GM12873 (cell line): ENCODE results near the gene TDRD6.

ENCODE experiments used
- TF ChIP-seq, protein P1 (sequence below): IDR thresholded peaks from 2 replicates; pipeline ENCODE4 v1.5.1; 2012; ENCODE audit warnings: low read depth, mild to moderate bottlenecking, moderate library complexity, low read length, control low read depth; ENCODE audit not compliant: insufficient read depth; ENCODE audit errors: missing control alignments

Gene TDRD6

GRCh38 chr6:46661483-46661882 is 26.2 kb upstream of the TDRD6 start:
- TF ChIP-seq, protein P1, sequence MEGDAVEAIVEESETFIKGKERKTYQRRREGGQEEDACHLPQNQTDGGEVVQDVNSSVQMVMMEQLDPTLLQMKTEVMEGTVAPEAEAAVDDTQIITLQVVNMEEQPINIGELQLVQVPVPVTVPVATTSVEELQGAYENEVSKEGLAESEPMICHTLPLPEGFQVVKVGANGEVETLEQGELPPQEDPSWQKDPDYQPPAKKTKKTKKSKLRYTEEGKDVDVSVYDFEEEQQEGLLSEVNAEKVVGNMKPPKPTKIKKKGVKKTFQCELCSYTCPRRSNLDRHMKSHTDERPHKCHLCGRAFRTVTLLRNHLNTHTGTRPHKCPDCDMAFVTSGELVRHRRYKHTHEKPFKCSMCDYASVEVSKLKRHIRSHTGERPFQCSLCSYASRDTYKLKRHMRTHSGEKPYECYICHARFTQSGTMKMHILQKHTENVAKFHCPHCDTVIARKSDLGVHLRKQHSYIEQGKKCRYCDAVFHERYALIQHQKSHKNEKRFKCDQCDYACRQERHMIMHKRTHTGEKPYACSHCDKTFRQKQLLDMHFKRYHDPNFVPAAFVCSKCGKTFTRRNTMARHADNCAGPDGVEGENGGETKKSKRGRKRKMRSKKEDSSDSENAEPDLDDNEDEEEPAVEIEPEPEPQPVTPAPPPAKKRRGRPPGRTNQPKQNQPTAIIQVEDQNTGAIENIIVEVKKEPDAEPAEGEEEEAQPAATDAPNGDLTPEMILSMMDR, result no peak

- TF ChIP-seq, protein P1, result no peak
These were observed 20.3 kb upstream of the TDRD6 start for GRCh38 chr6:46667377-46667776.

- TF ChIP-seq, protein P1, result no peak
These were observed 13.3 kb upstream of the TDRD6 start for GRCh38 chr6:46674410-46674809.

- TF ChIP-seq, protein P1, result no peak
These were observed 10.9 kb upstream of the TDRD6 start for GRCh38 chr6:46676604-46677313.

DNA sequence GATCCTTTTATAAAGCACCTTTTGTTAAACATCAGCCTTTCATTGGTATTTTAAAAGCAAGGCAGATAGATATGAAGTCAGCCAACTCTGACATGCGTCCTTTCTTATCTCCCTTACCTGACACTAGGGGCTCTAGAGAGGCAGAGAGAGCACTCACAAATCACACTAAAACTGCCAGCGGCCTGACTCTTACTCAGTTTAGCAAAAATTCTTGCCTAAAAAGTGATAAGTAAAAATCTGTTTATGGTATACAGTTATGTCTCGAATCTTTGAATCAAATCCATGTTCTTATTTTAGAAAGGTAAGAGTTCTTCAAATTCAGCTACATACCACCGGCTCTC is 10.4 kb upstream of the TDRD6 start:
- TF ChIP-seq, protein P1, result peak; percentile 60

DNA sequence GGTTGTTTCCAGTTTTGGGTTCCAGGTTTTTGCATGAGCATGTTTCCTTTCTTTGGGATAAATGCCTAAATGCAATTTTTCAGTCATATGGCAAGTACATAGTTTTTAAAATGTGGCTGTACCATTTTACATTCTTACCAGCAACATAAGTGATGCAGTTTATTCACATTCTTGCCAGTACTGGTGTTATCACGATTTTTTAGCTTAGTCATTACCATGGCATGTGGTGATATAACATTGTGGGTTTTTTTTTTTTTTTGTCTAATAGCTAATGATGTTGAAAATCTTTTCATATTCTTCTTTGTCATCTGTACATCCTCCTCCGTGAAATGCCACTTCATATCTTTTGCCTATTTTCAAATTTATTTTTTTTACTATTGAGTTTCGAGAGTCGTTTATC is 2.9 kb upstream of the TDRD6 start:
- TF ChIP-seq, protein P1, result no peak

GRCh38 chr6:46688117-46688965 is 656 bp downstream of the TDRD6 start:
- TF ChIP-seq, protein P1, result no peak
